Measurements from ENCODE around the gene SDK1.
"Not testable (repeated sequence)": the region's sequence is repeated elsewhere in the genome, so short reads cannot be mapped to it uniquely, and the experiment has no call there.

The SDK1 gene

GRCh38 chr7:3655635-3656034 lies 354.6 kb downstream of the SDK1 start:
- no peak for DNase-seq (ENCODE audit: low read depth)

- DNase-seq (ENCODE audit: low read depth): no peak
Measured at GRCh38 chr7:3657206-3657605, 356.2 kb downstream of the SDK1 start.

GRCh38 chr7:3668743-3669142 lies 367.7 kb downstream of the SDK1 start:
- DNase-seq (ENCODE audit: low read depth): no peak

GRCh38 chr7:3670898-3671297 lies 369.8 kb downstream of the SDK1 start:
- DNase-seq (ENCODE audit: low read depth): no peak

GRCh38 chr7:3673524-3673923 lies 372.5 kb downstream of the SDK1 start:
- DNase-seq (ENCODE audit: low read depth): no peak

GRCh38 chr7:3678314-3678810 lies 377.3 kb downstream of the SDK1 start:
- DNase-seq (ENCODE audit: low read depth): no peak

- DNase-seq (ENCODE audit: low read depth): no peak
Measured at GRCh38 chr7:3682028-3682710, 381.1 kb downstream of the SDK1 start.

- no peak for DNase-seq (ENCODE audit: low read depth)
Measured at GRCh38 chr7:3683546-3684539, 382.8 kb downstream of the SDK1 start.

GRCh38 chr7:3688071-3688470 lies 387.0 kb downstream of the SDK1 start:
- DNase-seq (ENCODE audit: low read depth): no peak

- no peak for DNase-seq (ENCODE audit: low read depth)
Measured at GRCh38 chr7:3688842-3689241, 387.8 kb downstream of the SDK1 start.

- DNase-seq (ENCODE audit: low read depth): no peak
Measured at GRCh38 chr7:3691478-3692158, 390.6 kb downstream of the SDK1 start.

- DNase-seq (ENCODE audit: low read depth): no peak
Measured at GRCh38 chr7:3695602-3696001, 394.6 kb downstream of the SDK1 start.

GRCh38 chr7:3696113-3696512 lies 395.1 kb downstream of the SDK1 start:
- no peak for DNase-seq (ENCODE audit: low read depth)

GRCh38 chr7:3697472-3697871 lies 396.4 kb downstream of the SDK1 start:
- no peak for DNase-seq (ENCODE audit: low read depth)

GRCh38 chr7:3705258-3705657 lies 404.2 kb downstream of the SDK1 start:
- no peak for DNase-seq (ENCODE audit: low read depth)

GRCh38 chr7:3706091-3706490 lies 405.0 kb downstream of the SDK1 start:
- DNase-seq (ENCODE audit: low read depth): not testable (repeated sequence)

- DNase-seq (ENCODE audit: low read depth): no peak
Measured at GRCh38 chr7:3710122-3710521, 409.1 kb downstream of the SDK1 start.

GRCh38 chr7:3710531-3710930 lies 409.5 kb downstream of the SDK1 start:
- no peak for DNase-seq (ENCODE audit: low read depth)

GRCh38 chr7:3712841-3713240 lies 411.8 kb downstream of the SDK1 start:
- no peak for DNase-seq (ENCODE audit: low read depth)

GRCh38 chr7:3721422-3721821 lies 420.4 kb downstream of the SDK1 start:
- no peak for DNase-seq (ENCODE audit: low read depth)

GRCh38 chr7:3722396-3722922 lies 421.4 kb downstream of the SDK1 start:
- DNase-seq (ENCODE audit: low read depth): no peak
